ENCODE results near the gene STAT1. TPM values are rescaled to one million over a fixed set of nuclear protein-coding genes. Genes with fewer than 3 reads are reported as not detected.

The STAT1 gene
- total RNA-seq, 2 experiments from 2014 or later, result 56.6 to 57.8 TPM

DNA sequence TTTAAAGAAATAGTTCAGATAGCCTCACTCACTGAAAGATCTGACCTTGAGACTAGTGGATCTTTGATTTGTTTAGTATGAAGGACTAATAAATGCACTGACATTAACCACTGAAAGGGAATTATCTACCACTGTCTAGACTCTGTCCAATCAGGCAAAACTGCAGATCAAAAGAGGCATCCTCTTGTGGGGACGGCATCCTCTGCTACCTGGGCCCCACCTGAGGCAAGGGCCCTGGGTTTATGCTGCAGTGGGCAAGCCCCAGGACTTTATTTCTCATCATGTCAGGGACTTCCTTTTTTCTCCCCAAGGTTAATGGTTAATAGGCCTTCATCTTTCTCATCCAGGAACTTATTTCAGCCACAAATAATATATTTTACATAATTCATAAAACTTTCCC, 32.2 kb downstream of the STAT1 start:
- POLR2A ChIA-PET, result interaction anchor here (0.9 to 1.3 kb wide), 5 partner anchors 10 to 33 kb away, joined by 3 to 7 read pairs (median 3); partner anchors contain the start of gene STAT1
- Mint-ChIP-seq H3K27ac (peak overlapping the region; percentile 87), H3K27me3 (no peaks in the 10 kb centered on the region), H3K4me3 (no peak overlapping the region), H3K4me1 (ENCODE audit: low read depth) (peaks cover 61% of the 10 kb centered on the region), H3K9me3 (no peaks in the 10 kb centered on the region), H3K36me3 (ENCODE audit: low read depth) (peaks cover 99% of the 10 kb centered on the region)
- Histone ChIP-seq H3K4me1 (ENCODE audit: insufficient read depth, low read length) (peaks cover 21% of the 10 kb centered on the region), H3K27ac (ENCODE audit: low read depth in 1 of 2, low read length in 2 of 2) (peak overlapping the region in 1 of 2 donors; percentile 0), H3K4me3 (ENCODE audit: low read length) (no peak overlapping the region), H3K36me3 (ENCODE audit: insufficient read depth, low read length) (peaks cover 100% of the 10 kb centered on the region), H3K27me3 (ENCODE audit: control insufficient read depth in 1 of 2, insufficient read depth in 2 of 2, low read length in 2 of 2) (no peaks in the 10 kb centered on the region), H3K9me3 (ENCODE audit: control insufficient read depth in 1 of 2, insufficient read depth in 1 of 2, low read length in 2 of 2) (no peaks in the 10 kb centered on the region)
- DNase-seq (no peak), ATAC-seq (ENCODE audit: poor library complexity) (no peak)
- intact Hi-C loops (cut with DNase I, micrococcal nuclease), result no loop called here
- TF ChIP-seq, protein P1, sequence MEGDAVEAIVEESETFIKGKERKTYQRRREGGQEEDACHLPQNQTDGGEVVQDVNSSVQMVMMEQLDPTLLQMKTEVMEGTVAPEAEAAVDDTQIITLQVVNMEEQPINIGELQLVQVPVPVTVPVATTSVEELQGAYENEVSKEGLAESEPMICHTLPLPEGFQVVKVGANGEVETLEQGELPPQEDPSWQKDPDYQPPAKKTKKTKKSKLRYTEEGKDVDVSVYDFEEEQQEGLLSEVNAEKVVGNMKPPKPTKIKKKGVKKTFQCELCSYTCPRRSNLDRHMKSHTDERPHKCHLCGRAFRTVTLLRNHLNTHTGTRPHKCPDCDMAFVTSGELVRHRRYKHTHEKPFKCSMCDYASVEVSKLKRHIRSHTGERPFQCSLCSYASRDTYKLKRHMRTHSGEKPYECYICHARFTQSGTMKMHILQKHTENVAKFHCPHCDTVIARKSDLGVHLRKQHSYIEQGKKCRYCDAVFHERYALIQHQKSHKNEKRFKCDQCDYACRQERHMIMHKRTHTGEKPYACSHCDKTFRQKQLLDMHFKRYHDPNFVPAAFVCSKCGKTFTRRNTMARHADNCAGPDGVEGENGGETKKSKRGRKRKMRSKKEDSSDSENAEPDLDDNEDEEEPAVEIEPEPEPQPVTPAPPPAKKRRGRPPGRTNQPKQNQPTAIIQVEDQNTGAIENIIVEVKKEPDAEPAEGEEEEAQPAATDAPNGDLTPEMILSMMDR (IDR thresholded peaks at IDR 0.05), result no peak
- CTCF ChIA-PET, result interaction anchor here (1.2 kb wide), 1 partner anchor 14 kb away, joined by 4 read pairs; no protein-coding TSS in a partner anchor

DNA sequence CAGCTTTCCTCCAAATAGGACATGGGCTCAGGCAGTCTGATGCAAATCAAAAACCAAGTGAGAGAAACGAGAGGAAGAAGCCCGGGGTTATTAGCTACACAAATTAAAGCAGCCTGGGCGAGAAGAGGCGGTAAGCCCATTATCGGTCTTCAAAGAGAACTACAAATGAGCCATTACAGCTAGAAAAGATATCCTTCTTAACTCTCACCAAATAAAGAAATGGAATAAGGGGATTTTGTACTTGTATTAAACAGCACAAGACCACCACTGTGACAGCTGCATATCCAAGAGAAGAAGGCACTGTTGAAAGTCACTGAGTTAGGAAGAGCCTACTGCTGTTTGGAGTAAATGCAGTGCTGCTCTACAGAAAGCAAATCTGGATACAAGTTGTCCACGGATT, 32.6 kb downstream of the STAT1 start:
- ChIA-PET CTCF (interaction anchor here (1.0 to 1.2 kb wide), 2 partner anchors 14 to 21 kb away, joined by 3 to 4 read pairs; no protein-coding TSS in a partner anchor), POLR2A (interaction anchor here (1.1 to 1.3 kb wide), 4 partner anchors 10 to 33 kb away, joined by 3 to 7 read pairs (median 3); no protein-coding TSS in a partner anchor)
- H3K4me1 Mint-ChIP-seq (ENCODE audit: low read depth), result peaks cover 58% of the 10 kb centered on the region
- H3K27me3 Mint-ChIP-seq, result no peaks in the 10 kb centered on the region
- Histone ChIP-seq H3K4me1 (ENCODE audit: insufficient read depth, low read length) (peaks cover 18% of the 10 kb centered on the region), H3K27me3 (ENCODE audit: control insufficient read depth in 1 of 2, insufficient read depth in 2 of 2, low read length in 2 of 2) (no peaks in the 10 kb centered on the region), H3K36me3 (ENCODE audit: insufficient read depth, low read length) (peaks cover 100% of the 10 kb centered on the region), H3K4me3 (ENCODE audit: low read length) (no peak overlapping the region), H3K27ac (ENCODE audit: low read depth in 1 of 2, low read length in 2 of 2) (peak overlapping the region in 1 of 2 donors; percentile 0), H3K9me3 (ENCODE audit: control insufficient read depth in 1 of 2, insufficient read depth in 1 of 2, low read length in 2 of 2) (no peaks in the 10 kb centered on the region)
- H3K36me3 Mint-ChIP-seq (ENCODE audit: low read depth), result peaks cover 99% of the 10 kb centered on the region
- intact Hi-C loops (cut with DNase I, micrococcal nuclease), result no loop called here
- ATAC-seq (ENCODE audit: poor library complexity), result no peak
- H3K4me3 Mint-ChIP-seq, result no peak overlapping the region
- DNase-seq, result no peak
- no peaks in the 10 kb centered on the region for H3K9me3 Mint-ChIP-seq
- TF ChIP-seq, protein P1 (IDR thresholded peaks at IDR 0.05), result no peak
- H3K27ac Mint-ChIP-seq, result peak overlapping the region; percentile 87

DNA sequence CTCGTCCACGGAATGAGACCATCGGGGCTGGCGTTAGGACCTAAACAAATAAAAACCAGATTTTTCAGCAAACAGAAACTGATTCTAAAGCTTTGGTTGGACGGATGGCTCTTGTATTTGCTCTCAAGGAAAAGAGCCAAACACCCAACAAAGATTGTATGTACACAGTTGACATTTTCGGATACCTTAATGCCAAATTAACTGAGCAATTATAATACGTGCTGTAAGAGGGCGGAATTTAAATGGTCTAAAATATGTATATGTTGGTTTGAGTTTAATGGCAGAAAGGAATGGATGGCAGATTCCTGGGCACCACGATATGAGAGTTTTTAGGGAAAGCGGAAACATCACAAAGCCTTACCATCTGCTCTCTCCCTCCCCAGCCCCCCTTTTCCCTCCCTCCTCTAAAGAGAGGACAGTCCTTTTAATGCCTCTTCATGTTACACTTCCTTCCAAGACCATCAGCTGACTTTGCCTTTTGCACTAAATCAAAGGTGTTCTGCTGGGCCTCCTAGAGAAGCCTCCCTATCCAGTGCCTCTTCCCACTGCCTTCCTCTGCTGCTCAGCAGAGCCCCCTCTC, 33.3 kb downstream of the STAT1 start:
- intact Hi-C loops (cut with DNase I, micrococcal nuclease), result no loop called here
- DNase-seq (no peak), ATAC-seq (ENCODE audit: poor library complexity) (no peak)
- peak overlapping the region; percentile 87 for H3K27ac Mint-ChIP-seq
- H3K4me3 Mint-ChIP-seq, result peak overlapping the region; percentile 18
- Histone ChIP-seq H3K27me3 (ENCODE audit: control insufficient read depth in 1 of 2, insufficient read depth in 2 of 2, low read length in 2 of 2) (no peaks in the 10 kb centered on the region), H3K36me3 (ENCODE audit: insufficient read depth, low read length) (peaks cover 100% of the 10 kb centered on the region), H3K27ac (ENCODE audit: low read depth in 1 of 2, low read length in 2 of 2) (peak overlapping the region in 1 of 2 donors; percentile 43), H3K4me1 (ENCODE audit: insufficient read depth, low read length) (peaks cover 12% of the 10 kb centered on the region), H3K4me3 (ENCODE audit: low read length) (no peak overlapping the region), H3K9me3 (ENCODE audit: control insufficient read depth in 1 of 2, insufficient read depth in 1 of 2, low read length in 2 of 2) (no peaks in the 10 kb centered on the region)
- peaks cover 99% of the 10 kb centered on the region for H3K36me3 Mint-ChIP-seq (ENCODE audit: low read depth)
- no peaks in the 10 kb centered on the region for H3K9me3 Mint-ChIP-seq
- ChIA-PET CTCF (interaction anchor here (1.0 to 1.2 kb wide), 2 partner anchors 13 to 22 kb away, joined by 3 to 4 read pairs; no protein-coding TSS in a partner anchor), POLR2A (interaction anchor here (0.8 to 1.3 kb wide), 5 partner anchors 11 to 42 kb away, joined by 3 to 7 read pairs (median 3); no protein-coding TSS in a partner anchor)
- H3K4me1 Mint-ChIP-seq (ENCODE audit: low read depth), result peaks cover 54% of the 10 kb centered on the region
- no peaks in the 10 kb centered on the region for H3K27me3 Mint-ChIP-seq
- TF ChIP-seq, protein P1 (IDR thresholded peaks at IDR 0.05), result no peak

All from CD4-positive, alpha-beta T cell (primary cell).